Natural killer cell (primary cell): ENCODE data around the gene GPBAR1. TPM values are rescaled to one million over a fixed set of nuclear protein-coding genes. Genes with fewer than 3 reads are reported as not detected.

Experiments
- ATAC-seq, 3 donors: fragments of 150-1000 bp in 2 of 3; fragments of 200-7000 bp in 1 of 3; cut with Tn5 transposase; 1 replicate in 1 of 3; 2 replicates in 2 of 3; pipeline ENCODE4 v1.10.0; 2021; ENCODE audit warnings: mild to moderate bottlenecking in 2 of 3, moderate library complexity in 2 of 3
- DNase-seq, 2 donors: peaks; one replicate each; pipeline versions ENCODE4 v3.0.0 to v3.0.0-alpha.2; 2013 to 2021; ENCODE audit warnings: mixed read lengths in 1 of 2
- H3K27ac ChIP-seq: one replicate; pipeline ENCODE4 v1.5.1; 2013; ENCODE audit warnings: mild to moderate bottlenecking, low read length
- H3K27me3 ChIP-seq: one replicate; pipeline ENCODE4 v1.6.1; 2013; ENCODE audit warnings: low read length; ENCODE audit not compliant: control insufficient read depth, insufficient read depth
- H3K36me3 ChIP-seq: one replicate; pipeline ENCODE4 v1.6.1; 2013; ENCODE audit warnings: low read length; ENCODE audit not compliant: control insufficient read depth, insufficient read depth
- H3K4me1 ChIP-seq: one replicate; pipeline ENCODE4 v1.6.1; 2013; ENCODE audit warnings: low read length; ENCODE audit not compliant: control insufficient read depth, insufficient read depth
- H3K4me3 ChIP-seq: one replicate; pipeline ENCODE4 v1.5.1; 2013; ENCODE audit warnings: low read length
- H3K9me3 ChIP-seq: one replicate; pipeline ENCODE4 v1.6.1; 2013; ENCODE audit warnings: low read length; ENCODE audit not compliant: control insufficient read depth, insufficient read depth
- H3K27ac Mint-ChIP-seq, 2 donors: one replicate each; pipeline ENCODE4 v1.8.0; 2022; ENCODE audit warnings: mild to moderate bottlenecking in 2 of 2, mixed read lengths in 2 of 2, moderate library complexity in 1 of 2
- H3K27me3 Mint-ChIP-seq, 2 donors: one replicate each; pipeline ENCODE4 v1.8.0; 2022; ENCODE audit warnings: low read depth in 2 of 2, mixed read lengths in 2 of 2
- H3K36me3 Mint-ChIP-seq: one replicate; pipeline ENCODE4 v1.8.0; 2022; ENCODE audit warnings: mixed read lengths
- H3K4me1 Mint-ChIP-seq, 2 donors: one replicate each; pipeline ENCODE4 v1.8.0; 2022; ENCODE audit warnings: mixed read lengths in 2 of 2
- H3K4me3 Mint-ChIP-seq: one replicate; pipeline ENCODE4 v1.8.0; 2022; ENCODE audit warnings: mild to moderate bottlenecking, moderate library complexity, mixed read lengths
- H3K9me3 Mint-ChIP-seq, 2 donors: one replicate each; pipeline ENCODE4 v1.8.0; 2022; ENCODE audit warnings: mixed read lengths in 2 of 2
- WGBS: methylation state at CpG from one replicate; pipeline ENCODE4 v1.1.7; 2013; ENCODE audit warnings: missing lambda C conversion rate; ENCODE audit not compliant: insufficient coverage; 5-methylcytosine and 5-hydroxymethylcytosine counted together
- intact Hi-C: fragments of 100-400 bp; cut with micrococcal nuclease; formaldehyde crosslinking; loops from one replicate; pipeline ENCODE4 v1.14.2; 2022
- total RNA-seq, 4 donors: library from RNA; stranded (reverse); fragments of 120-200 nt in 1 of 4; gene quantifications; one replicate each; pipeline versions ENCODE4 v1.2.3 to v1.2.4, GENCODE V29; 2013 to 2022
- TF ChIP-seq, protein P1 (sequence below): fragments of 200-600 bp; IDR thresholded peaks from one replicate; pipeline ENCODE4 v1.8.0; 2022; ENCODE audit warnings: antibody characterized with exemption

Gene GPBAR1
- total RNA-seq, 3 donors from 2014 or later (not counting 1 experiment from before 2014, with no cell fraction given): 1.4 to 3.3 (median 2.6) TPM

GRCh38 chr2:218235017-218235416 is 25.8 kb upstream of the GPBAR1 start:
- DNase-seq: no peak
- intact Hi-C loops: no loop called here
- Mint-ChIP-seq H3K4me3 (no peak overlapping the region), H3K9me3 (no peaks in the 10 kb centered on the region), H3K27me3 (no peaks in the 10 kb centered on the region), H3K4me1 (peaks cover 31 to 42% of the 10 kb centered on the region in 2 donors), H3K36me3 (peaks cover 34% of the 10 kb centered on the region), H3K27ac (peak overlapping the region; percentile 45 to 65)
- Histone ChIP-seq H3K4me1 (peaks cover 23% of the 10 kb centered on the region), H3K27ac (no peak overlapping the region), H3K27me3 (no peaks in the 10 kb centered on the region), H3K9me3 (no peaks in the 10 kb centered on the region), H3K36me3 (peaks cover 84% of the 10 kb centered on the region), H3K4me3 (no peak overlapping the region)
- TF ChIP-seq, protein P1, sequence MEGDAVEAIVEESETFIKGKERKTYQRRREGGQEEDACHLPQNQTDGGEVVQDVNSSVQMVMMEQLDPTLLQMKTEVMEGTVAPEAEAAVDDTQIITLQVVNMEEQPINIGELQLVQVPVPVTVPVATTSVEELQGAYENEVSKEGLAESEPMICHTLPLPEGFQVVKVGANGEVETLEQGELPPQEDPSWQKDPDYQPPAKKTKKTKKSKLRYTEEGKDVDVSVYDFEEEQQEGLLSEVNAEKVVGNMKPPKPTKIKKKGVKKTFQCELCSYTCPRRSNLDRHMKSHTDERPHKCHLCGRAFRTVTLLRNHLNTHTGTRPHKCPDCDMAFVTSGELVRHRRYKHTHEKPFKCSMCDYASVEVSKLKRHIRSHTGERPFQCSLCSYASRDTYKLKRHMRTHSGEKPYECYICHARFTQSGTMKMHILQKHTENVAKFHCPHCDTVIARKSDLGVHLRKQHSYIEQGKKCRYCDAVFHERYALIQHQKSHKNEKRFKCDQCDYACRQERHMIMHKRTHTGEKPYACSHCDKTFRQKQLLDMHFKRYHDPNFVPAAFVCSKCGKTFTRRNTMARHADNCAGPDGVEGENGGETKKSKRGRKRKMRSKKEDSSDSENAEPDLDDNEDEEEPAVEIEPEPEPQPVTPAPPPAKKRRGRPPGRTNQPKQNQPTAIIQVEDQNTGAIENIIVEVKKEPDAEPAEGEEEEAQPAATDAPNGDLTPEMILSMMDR: no peak
- WGBS: 94% methylated on average over 2 of the region's 2 CpGs
- ATAC-seq: no peak

GRCh38 chr2:218236829-218237228 is 24.0 kb upstream of the GPBAR1 start:
- TF ChIP-seq, protein P1: no peak
- Mint-ChIP-seq H3K36me3 (peaks cover 40% of the 10 kb centered on the region), H3K4me3 (no peak overlapping the region), H3K4me1 (peaks cover 16 to 29% of the 10 kb centered on the region in 2 donors), H3K9me3 (no peaks in the 10 kb centered on the region), H3K27me3 (no peaks in the 10 kb centered on the region), H3K27ac (no peak overlapping the region)
- no peaks in the 10 kb centered on the region for H3K9me3 ChIP-seq
- H3K27ac ChIP-seq: no peak overlapping the region
- DNase-seq (no peak), ATAC-seq (no peak)
- peaks cover 85% of the 10 kb centered on the region for H3K36me3 ChIP-seq
- H3K4me1 ChIP-seq: peaks cover 5% of the 10 kb centered on the region
- H3K27me3 ChIP-seq: no peaks in the 10 kb centered on the region
- no peak overlapping the region for H3K4me3 ChIP-seq
- intact Hi-C loops: no loop called here
- WGBS: 94% methylated on average over 4 of the region's 4 CpGs

DNA sequence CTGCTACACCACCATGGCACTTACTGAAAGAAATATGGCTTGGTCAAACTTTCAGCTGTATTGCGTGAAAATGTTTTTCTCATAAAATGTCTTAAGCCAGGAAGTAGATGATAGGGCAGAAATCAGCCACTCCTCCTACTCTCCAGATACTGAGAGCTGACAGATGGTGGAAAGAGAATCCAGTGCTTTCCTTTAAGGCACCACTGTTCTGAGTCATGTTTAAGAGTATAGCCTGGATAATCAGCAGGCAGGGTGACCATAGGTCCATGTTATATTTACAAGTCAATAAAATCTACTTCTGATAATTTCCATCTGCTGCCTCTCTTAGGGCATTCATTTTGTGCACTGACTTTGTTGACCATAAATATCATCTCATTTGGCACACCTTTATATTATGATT is 21.9 kb upstream of the GPBAR1 start:
- Histone ChIP-seq H3K27me3 (no peaks in the 10 kb centered on the region), H3K27ac (no peak overlapping the region), H3K4me3 (no peak overlapping the region), H3K36me3 (peaks cover 91% of the 10 kb centered on the region), H3K9me3 (no peaks in the 10 kb centered on the region), H3K4me1 (no peaks in the 10 kb centered on the region)
- no peak overlapping the region for H3K4me3 Mint-ChIP-seq
- DNase-seq (no peak), ATAC-seq (no peak)
- H3K9me3 Mint-ChIP-seq: no peaks in the 10 kb centered on the region
- intact Hi-C loops: no loop called here
- H3K27me3 Mint-ChIP-seq: no peaks in the 10 kb centered on the region
- H3K36me3 Mint-ChIP-seq: peaks cover 35% of the 10 kb centered on the region
- peaks cover 18 to 34% of the 10 kb centered on the region in 2 donors for H3K4me1 Mint-ChIP-seq
- WGBS: no CpG with 5 or more reads among the region's 1 CpG
- H3K27ac Mint-ChIP-seq: peak overlapping the region; percentile 36 to 46
- TF ChIP-seq, protein P1: no peak

- 65% methylated on average over 1 of the region's 1 CpG for WGBS
- TF ChIP-seq, protein P1: no peak
- DNase-seq (no peak), ATAC-seq (no peak)
- Mint-ChIP-seq H3K27me3 (no peaks in the 10 kb centered on the region), H3K9me3 (no peaks in the 10 kb centered on the region), H3K4me1 (peaks cover 35 to 37% of the 10 kb centered on the region in 2 donors), H3K36me3 (peaks cover 21% of the 10 kb centered on the region), H3K4me3 (no peak overlapping the region), H3K27ac (peak overlapping the region; percentile 71 to 74)
- intact Hi-C loops: no loop called here
- Histone ChIP-seq H3K4me3 (no peak overlapping the region), H3K27me3 (no peaks in the 10 kb centered on the region), H3K36me3 (peaks cover 93% of the 10 kb centered on the region), H3K27ac (no peak overlapping the region), H3K9me3 (no peaks in the 10 kb centered on the region), H3K4me1 (peaks cover 4% of the 10 kb centered on the region)
These were observed 16.6 kb upstream of the GPBAR1 start for GRCh38 chr2:218244204-218244603.
